ENCODE measurements around the gene TRIOBP. TPM values are rescaled to one million over a fixed set of nuclear protein-coding genes. Genes with fewer than 3 reads are reported as not detected.

TRIOBP gene
- total RNA-seq, 1 donor from 2014 or later: 40.6 TPM

DNA sequence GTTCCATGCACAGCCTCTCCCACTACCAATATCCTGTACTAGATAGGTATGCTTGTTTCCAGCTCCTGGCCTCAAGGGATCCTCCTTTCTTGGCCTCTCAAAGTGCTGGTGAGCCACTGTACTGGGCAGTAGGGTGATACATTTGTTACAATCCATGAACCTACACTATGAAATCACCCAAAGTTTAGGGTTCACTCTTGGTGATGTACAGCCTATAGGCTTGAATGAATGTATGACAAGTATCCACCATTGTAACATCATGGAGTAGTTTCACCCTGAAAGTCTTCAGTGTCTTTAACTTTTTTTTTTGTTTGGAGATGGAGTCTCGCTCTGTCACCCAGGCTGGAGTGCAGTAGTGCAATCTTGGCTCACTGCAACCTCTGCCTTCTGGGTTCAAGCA lies 31.8 kb downstream of the TRIOBP start:
- H3K27ac ChIP-seq (ENCODE audit: low read depth, low read length): no peak overlapping the region
- no peaks in the 10 kb centered on the region for H4K20me1 ChIP-seq (ENCODE audit: insufficient read depth, low read length)
- H3K9me3 Mint-ChIP-seq (ENCODE audit: unreplicated experiment): peaks cover 4% of the 10 kb centered on the region
- H2AFZ ChIP-seq (ENCODE audit: low read depth, low read length): no peak overlapping the region
- no peaks in the 10 kb centered on the region for H3K4me1 ChIP-seq (ENCODE audit: insufficient read depth, low read length)
- H3K36me3 ChIP-seq (ENCODE audit: insufficient read depth, low read length): no peaks in the 10 kb centered on the region
- H3K9ac ChIP-seq (ENCODE audit: low read length): no peak overlapping the region
- H3K4me3 Mint-ChIP-seq (ENCODE audit: unreplicated experiment): no peak overlapping the region
- no peaks in the 10 kb centered on the region for H3K9me3 ChIP-seq (ENCODE audit: insufficient read depth, low read depth, low read length)
- H3K27me3 ChIP-seq (ENCODE audit: insufficient read depth, low read length): no peaks in the 10 kb centered on the region
- no peak overlapping the region for H3K27ac Mint-ChIP-seq (ENCODE audit: unreplicated experiment)
- H3K36me3 Mint-ChIP-seq (ENCODE audit: low read depth, unreplicated experiment): peaks cover 15% of the 10 kb centered on the region
- DNase-seq (ENCODE audit: low read depth): no peak
- no peak for FAIRE-seq
- H3K4me2 ChIP-seq (ENCODE audit: low read length): no peak overlapping the region
- H3K4me1 Mint-ChIP-seq (ENCODE audit: low read depth, unreplicated experiment): peaks cover 2% of the 10 kb centered on the region
- H3K27me3 Mint-ChIP-seq (ENCODE audit: low read depth, unreplicated experiment): no peaks in the 10 kb centered on the region
- H3K4me3 ChIP-seq (ENCODE audit: insufficient read depth, low read depth, low read length): no peak overlapping the region
- TF ChIP-seq, protein P1, sequence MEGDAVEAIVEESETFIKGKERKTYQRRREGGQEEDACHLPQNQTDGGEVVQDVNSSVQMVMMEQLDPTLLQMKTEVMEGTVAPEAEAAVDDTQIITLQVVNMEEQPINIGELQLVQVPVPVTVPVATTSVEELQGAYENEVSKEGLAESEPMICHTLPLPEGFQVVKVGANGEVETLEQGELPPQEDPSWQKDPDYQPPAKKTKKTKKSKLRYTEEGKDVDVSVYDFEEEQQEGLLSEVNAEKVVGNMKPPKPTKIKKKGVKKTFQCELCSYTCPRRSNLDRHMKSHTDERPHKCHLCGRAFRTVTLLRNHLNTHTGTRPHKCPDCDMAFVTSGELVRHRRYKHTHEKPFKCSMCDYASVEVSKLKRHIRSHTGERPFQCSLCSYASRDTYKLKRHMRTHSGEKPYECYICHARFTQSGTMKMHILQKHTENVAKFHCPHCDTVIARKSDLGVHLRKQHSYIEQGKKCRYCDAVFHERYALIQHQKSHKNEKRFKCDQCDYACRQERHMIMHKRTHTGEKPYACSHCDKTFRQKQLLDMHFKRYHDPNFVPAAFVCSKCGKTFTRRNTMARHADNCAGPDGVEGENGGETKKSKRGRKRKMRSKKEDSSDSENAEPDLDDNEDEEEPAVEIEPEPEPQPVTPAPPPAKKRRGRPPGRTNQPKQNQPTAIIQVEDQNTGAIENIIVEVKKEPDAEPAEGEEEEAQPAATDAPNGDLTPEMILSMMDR (IDR thresholded peaks at IDR 0.05; ENCODE audit: insufficient read depth, low read depth, low read length): no peak
- no peak for TF ChIP-seq EZH2 (IDR thresholded peaks at IDR 0.05; ENCODE audit: insufficient read depth, low read length)
- no peaks in the 10 kb centered on the region for H3K79me2 ChIP-seq (ENCODE audit: insufficient read depth, low read length)

DNA sequence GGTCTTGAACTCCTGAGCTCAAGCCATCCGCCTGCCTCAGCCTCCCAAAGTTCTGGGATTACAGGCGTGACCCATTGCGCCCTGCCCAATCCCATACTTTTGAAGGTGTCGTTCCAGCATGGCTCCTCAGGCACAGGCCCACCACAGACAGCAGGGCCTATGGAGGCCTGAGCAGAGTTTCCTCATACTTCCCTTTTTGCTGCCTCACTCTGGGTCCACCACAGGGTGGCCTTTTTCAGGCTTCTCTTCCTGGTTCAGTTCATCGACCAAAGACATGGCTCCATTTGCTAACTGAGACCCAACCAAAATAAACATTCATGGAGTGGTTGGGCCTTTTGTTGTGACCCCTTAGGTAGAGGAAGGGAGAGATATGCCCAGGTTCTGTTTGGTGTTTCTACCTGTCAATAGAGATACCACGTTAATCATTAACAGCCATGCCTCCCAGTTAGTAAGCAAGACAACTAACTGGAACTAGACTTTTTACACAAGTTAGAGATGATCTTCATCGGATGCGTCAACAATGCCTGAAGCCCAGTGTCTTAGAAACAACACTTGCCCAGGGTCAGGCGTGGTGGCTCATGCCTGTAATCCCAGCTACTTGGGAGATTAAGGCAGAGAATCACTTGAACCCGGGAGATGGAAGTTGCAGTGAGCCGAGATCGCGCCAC lies 35.1 kb downstream of the TRIOBP start:
- Mint-ChIP-seq H3K9me3 (ENCODE audit: unreplicated experiment) (no peaks in the 10 kb centered on the region), H3K4me1 (ENCODE audit: low read depth, unreplicated experiment) (no peaks in the 10 kb centered on the region), H3K4me3 (ENCODE audit: unreplicated experiment) (peak overlapping the region; percentile 62), H3K27ac (ENCODE audit: unreplicated experiment) (no peak overlapping the region), H3K36me3 (ENCODE audit: low read depth, unreplicated experiment) (peaks cover 1% of the 10 kb centered on the region), H3K27me3 (ENCODE audit: low read depth, unreplicated experiment) (no peaks in the 10 kb centered on the region)
- no peak overlapping the region for H3K4me3 ChIP-seq (ENCODE audit: insufficient read depth, low read depth, low read length)
- no peak overlapping the region for H3K4me2 ChIP-seq (ENCODE audit: low read length)
- H3K9ac ChIP-seq (ENCODE audit: low read length): no peak overlapping the region
- no peak for TF ChIP-seq EZH2 (IDR thresholded peaks at IDR 0.05; ENCODE audit: insufficient read depth, low read length)
- TF ChIP-seq, protein P1 (IDR thresholded peaks at IDR 0.05; ENCODE audit: insufficient read depth, low read depth, low read length): no peak
- no peaks in the 10 kb centered on the region for H3K27me3 ChIP-seq (ENCODE audit: insufficient read depth, low read length)
- FAIRE-seq: no peak
- H3K79me2 ChIP-seq (ENCODE audit: insufficient read depth, low read length): no peaks in the 10 kb centered on the region
- no peak overlapping the region for H2AFZ ChIP-seq (ENCODE audit: low read depth, low read length)
- no peaks in the 10 kb centered on the region for H3K36me3 ChIP-seq (ENCODE audit: insufficient read depth, low read length)
- H3K9me3 ChIP-seq (ENCODE audit: insufficient read depth, low read depth, low read length): no peaks in the 10 kb centered on the region
- no peak overlapping the region for H3K27ac ChIP-seq (ENCODE audit: low read depth, low read length)
- H3K4me1 ChIP-seq (ENCODE audit: insufficient read depth, low read length): no peaks in the 10 kb centered on the region
- DNase-seq (ENCODE audit: low read depth): no peak
- H4K20me1 ChIP-seq (ENCODE audit: insufficient read depth, low read length): no peaks in the 10 kb centered on the region

Data from astrocyte (in vitro differentiated cells and primary cell).